GM18505 (cell line): ENCODE results near the gene CRYM.

Source experiments
- ATAC-seq: cut with Tn5 transposase; IDR thresholded peaks from one replicate; pipeline ENCODE4 v1.9.1; 2021; ENCODE audit not compliant: unreplicated experiment
- POLR2A ChIP-seq: IDR thresholded peaks from 4 replicates; pipeline ENCODE4 v1.6.1; 2011; ENCODE audit warnings: borderline replicate concordance; ENCODE audit not compliant: insufficient read depth, insufficient read length; ENCODE audit errors: extremely low read depth

The CRYM gene

GRCh38 chr16:21223787-21224186 lies 54.3 kb downstream of the CRYM start:
- no peak for TF ChIP-seq POLR2A
- no peak for ATAC-seq

DNA sequence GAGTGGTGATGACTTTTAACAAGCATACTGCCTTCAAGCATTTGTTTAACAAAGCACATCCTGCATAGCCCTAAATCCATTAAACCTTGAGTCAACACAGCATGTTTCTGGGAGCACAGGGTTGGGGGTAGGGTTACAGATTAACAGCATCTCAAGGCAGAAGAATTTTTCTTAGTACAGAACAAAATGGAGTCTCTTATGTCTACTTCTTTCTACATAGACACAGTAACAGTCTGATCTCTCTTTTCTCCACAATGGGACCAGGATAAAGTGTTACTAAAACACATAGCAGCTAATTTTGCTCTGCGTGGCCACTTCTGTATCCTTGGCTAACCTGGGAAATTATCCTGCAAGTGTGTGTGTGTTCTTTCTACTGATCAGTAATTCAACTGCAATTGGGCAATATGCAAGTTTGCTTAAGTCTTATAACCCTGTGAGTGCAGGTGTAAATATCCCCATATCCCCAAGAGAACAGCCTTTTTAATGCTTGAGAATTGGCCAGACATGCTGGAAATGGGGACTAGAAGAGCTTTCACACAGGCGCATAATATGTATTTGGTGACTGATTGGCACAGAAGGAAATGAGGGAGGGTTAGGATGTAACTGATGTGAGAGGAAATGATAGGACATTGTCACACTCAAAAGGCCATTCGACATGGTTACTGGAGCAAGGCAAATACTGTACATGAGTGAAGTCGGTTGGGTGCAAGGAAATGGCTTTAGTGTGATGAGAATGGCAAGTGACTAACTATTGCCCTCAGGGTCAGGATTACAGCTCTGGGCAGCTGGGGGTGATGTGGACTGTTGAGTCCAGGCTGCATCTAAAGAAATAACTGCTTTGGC lies 55.4 kb downstream of the CRYM start:
- ATAC-seq = no peak
- TF ChIP-seq POLR2A = no peak

- no peak for ATAC-seq
Measured at GRCh38 chr16:21219551-21219950, 58.5 kb downstream of the CRYM start.

DNA sequence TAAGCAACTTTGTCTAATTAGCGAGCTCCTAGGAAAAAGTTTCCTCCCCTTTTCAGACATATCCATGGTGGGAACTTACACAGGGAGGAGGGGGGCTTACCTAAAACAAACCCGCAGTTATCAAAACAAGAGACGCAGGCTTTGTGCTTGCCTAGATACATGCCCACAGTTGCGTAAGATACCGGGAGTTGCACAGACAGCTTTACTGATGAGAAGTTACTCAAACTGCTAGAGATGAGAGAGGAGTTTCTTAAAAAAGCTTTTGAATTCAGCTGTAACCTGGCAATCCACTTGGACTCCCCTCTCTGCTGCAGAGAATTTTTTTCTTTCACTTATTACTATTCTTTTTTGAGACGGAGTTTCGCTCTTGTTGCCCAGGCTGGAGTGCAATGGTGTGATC lies 59.9 kb downstream of the CRYM start:
- no peak for ATAC-seq
- TF ChIP-seq POLR2A = no peak

More at GRCh38 chr16:21219551-21219950, 58.5 kb downstream of the CRYM start:
- no peak for TF ChIP-seq POLR2A

DNA sequence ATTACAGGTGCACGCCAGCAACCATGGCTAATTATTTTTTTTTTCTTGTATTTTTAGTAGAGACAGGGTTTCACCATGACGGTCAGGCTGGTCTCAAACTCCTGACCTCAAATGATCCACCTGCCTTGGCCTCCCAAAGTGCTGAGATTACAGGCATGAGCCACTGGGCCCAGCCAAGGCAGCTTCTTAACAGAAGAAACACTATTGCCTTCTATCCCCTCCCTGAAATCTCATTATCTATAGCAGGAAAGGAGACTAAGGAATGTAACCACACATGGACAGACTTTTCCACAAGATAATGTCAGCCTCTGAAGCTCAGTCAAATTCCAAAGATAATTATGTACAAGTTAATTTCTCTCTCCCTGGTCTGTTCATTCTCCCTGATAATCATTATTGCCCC lies 61.0 kb downstream of the CRYM start:
- no peak for TF ChIP-seq POLR2A
- ATAC-seq = no peak

- no peak for TF ChIP-seq POLR2A
Measured at GRCh38 chr16:21214086-21214485, 64.0 kb downstream of the CRYM start.

GRCh38 chr16:21211486-21211885 lies 66.6 kb downstream of the CRYM start, which contains the start of gene ZP2:
Gene ZP2 (minus strand): TSS chr16:21211574. CDS start chr16:21211547, 27 bp downstream.
- ATAC-seq = no peak
- no peak for TF ChIP-seq POLR2A

More at GRCh38 chr16:21214086-21214485, 64.0 kb downstream of the CRYM start:
- no peak for ATAC-seq
